Gastrocnemius medialis (tissue), 4 donors: ENCODE results near the gene CSF3R. TPM values are rescaled to one million over a fixed set of nuclear protein-coding genes. Genes with fewer than 3 reads are reported as not detected.

Experiments used
- ATAC-seq, 2 donors: fragments of 150-250 bp; one replicate each; pipeline ENCODE4 v1.9.1; 2016
- DNase-seq, 2 donors: peaks; one replicate each; pipeline ENCODE4 v3.0.0-alpha.2; 2019
- H3K27ac ChIP-seq, 4 donors: fragments of 200-600 bp; sonication (generic); 1 replicate in 1 of 4; 2 replicates in 3 of 4; pipeline ENCODE4 v1.5.1; 2016 to 2018; ENCODE audit warnings: mild to moderate bottlenecking in 2 of 4, moderate library complexity in 1 of 4
- H3K27me3 ChIP-seq, 3 donors: fragments of 200-600 bp; sonication (generic) in 2 of 3; 1 replicate in 1 of 3; 2 replicates in 2 of 3; pipeline versions ENCODE4 v1.5.1 to v1.6.0; 2016 to 2019; ENCODE audit warnings: mild to moderate bottlenecking in 1 of 3, moderate library complexity in 1 of 3
- H3K36me3 ChIP-seq, 2 donors: fragments of 200-600 bp; sonication (generic) in 1 of 2; one replicate each; pipeline ENCODE4 v1.5.1; 2017 to 2018
- H3K4me1 ChIP-seq, 2 donors: fragments of 200-600 bp; sonication (generic) in 1 of 2; one replicate each; pipeline ENCODE4 v1.5.1; 2016 to 2017; ENCODE audit warnings: mild to moderate bottlenecking in 2 of 2
- H3K4me3 ChIP-seq, 4 donors: fragments of 200-600 bp; sonication (generic) in 3 of 4; 1 replicate in 1 of 4; 2 replicates in 3 of 4; pipeline ENCODE4 v1.5.1; 2016 to 2019; ENCODE audit warnings: mild to moderate bottlenecking in 2 of 4
- H3K9me3 ChIP-seq, 3 donors: fragments of 200-600 bp; sonication (generic) in 2 of 3; 1 replicate in 1 of 3; 2 replicates in 2 of 3; pipeline ENCODE4 v1.5.1; 2016 to 2019
- CTCF ChIP-seq, 5 experiments: fragments of 450-650 bp in 3 of 5; fragments of 200-600 bp in 2 of 5; sonication (generic) in 2 of 5; IDR thresholded peaks in 4 of 5; conservative IDR thresholded peaks in 1 of 5; 1 replicate in 4 of 5; 2 replicates in 1 of 5; pipeline ENCODE4 v1.5.1; 2016 to 2019; ENCODE audit warnings: antibody characterized with exemption in 5 of 5, mild to moderate bottlenecking in 3 of 5, moderate library complexity in 3 of 5
- POLR2A ChIP-seq, 2 donors: fragments of 450-650 bp; IDR thresholded peaks; one replicate each; pipeline ENCODE4 v1.6.1; 2017; ENCODE audit warnings: antibody characterized with exemption in 2 of 2, mild to moderate bottlenecking in 2 of 2, moderate library complexity in 2 of 2
- in situ Hi-C, 4 donors: fragments of 200-750 bp; cut with MboI; loops; one replicate each; pipeline versions ENCODE4 v1.15.0 to v1.8.0; 2017; ENCODE audit warnings: low sequenced_read_pairs in 4 of 4
- intact Hi-C: fragments of 100-400 bp; cut with DNase I; formaldehyde crosslinking; loops from one replicate; pipeline ENCODE4 v1.15.1; 2023; ENCODE audit warnings: low total_unique reads
- total RNA-seq, 4 donors: library from RNA; depleted of rRNA; stranded (reverse); fragments of >200 nt; gene quantifications; one replicate each; pipeline versions ENCODE4 v1.1.0 to v1.2.3, GENCODE V29; 2016

Gene CSF3R
- total RNA-seq, 4 donors from 2014 or later, result 0.29 to 6.4 (median 3.9) TPM

GRCh38 chr1:36475910-36476604 is 6.7 kb downstream of the CSF3R start:
- Histone ChIP-seq H3K4me3 (no peak overlapping the region), H3K9me3 (no peaks in the 10 kb centered on the region), H3K27ac (no peak overlapping the region), H3K4me1 (no peaks in the 10 kb centered on the region), H3K36me3 (no peaks in the 10 kb centered on the region), H3K27me3 (no peaks in the 10 kb centered on the region)
- TF ChIP-seq CTCF (IDR thresholded peaks at IDR 0.05 in 4 of 5, conservative IDR thresholded peaks at IDR 0.05 in 1 of 5), result no peak
- no peak for TF ChIP-seq POLR2A (IDR thresholded peaks at IDR 0.05)
- intact Hi-C loops, result no loop called here
- in situ Hi-C loops, result no loop called here
- ATAC-seq (no peak), DNase-seq (no peak)

GRCh38 chr1:36475341-36475740 is 7.4 kb downstream of the CSF3R start:
- no peak overlapping the region for H3K4me3 ChIP-seq
- H3K36me3 ChIP-seq, result no peaks in the 10 kb centered on the region
- in situ Hi-C loops, result no loop called here
- intact Hi-C loops, result no loop called here
- no peak overlapping the region for H3K27ac ChIP-seq
- ATAC-seq (no peak), DNase-seq (no peak)
- no peaks in the 10 kb centered on the region for H3K27me3 ChIP-seq
- TF ChIP-seq POLR2A (IDR thresholded peaks at IDR 0.05) (no peak), CTCF (IDR thresholded peaks at IDR 0.05 in 4 of 5, conservative IDR thresholded peaks at IDR 0.05 in 1 of 5) (no peak)
- no peaks in the 10 kb centered on the region for H3K9me3 ChIP-seq
- H3K4me1 ChIP-seq, result no peaks in the 10 kb centered on the region

GRCh38 chr1:36472656-36473055 is 10.1 kb downstream of the CSF3R start:
- Histone ChIP-seq H3K27ac (no peak overlapping the region), H3K4me3 (no peak overlapping the region), H3K36me3 (no peaks in the 10 kb centered on the region), H3K4me1 (no peaks in the 10 kb centered on the region), H3K27me3 (no peaks in the 10 kb centered on the region), H3K9me3 (no peaks in the 10 kb centered on the region)
- intact Hi-C loops (no loop called here), in situ Hi-C loops (no loop called here)
- no peak for TF ChIP-seq CTCF (IDR thresholded peaks at IDR 0.05 in 4 of 5, conservative IDR thresholded peaks at IDR 0.05 in 1 of 5)
- TF ChIP-seq POLR2A (IDR thresholded peaks at IDR 0.05), result no peak
- DNase-seq (no peak), ATAC-seq (no peak)

GRCh38 chr1:36471830-36472641 is 10.7 kb downstream of the CSF3R start:
- H3K4me1 ChIP-seq, result no peaks in the 10 kb centered on the region
- intact Hi-C loops (no loop called here), in situ Hi-C loops (no loop called here)
- TF ChIP-seq CTCF (IDR thresholded peaks at IDR 0.05 in 4 of 5, conservative IDR thresholded peaks at IDR 0.05 in 1 of 5) (no peak), POLR2A (IDR thresholded peaks at IDR 0.05) (no peak)
- ATAC-seq, result no peak
- no peak overlapping the region for H3K27ac ChIP-seq
- H3K27me3 ChIP-seq, result no peaks in the 10 kb centered on the region
- H3K9me3 ChIP-seq, result no peaks in the 10 kb centered on the region
- DNase-seq, result no peak
- H3K36me3 ChIP-seq, result no peaks in the 10 kb centered on the region
- no peak overlapping the region for H3K4me3 ChIP-seq
